GM21423 (cell line): ENCODE measurements around the gene IRX1.

Experiments used
- ATAC-seq: cut with Tn5 transposase; IDR thresholded peaks from one replicate; pipeline ENCODE4 v1.9.1; 2021; ENCODE audit warnings: mild to moderate bottlenecking, moderate library complexity; ENCODE audit not compliant: unreplicated experiment

IRX1 gene

GRCh38 chr5:3595006-3595961 lies at the start of gene IRX1:
TSS of gene IRX1 (plus strand) at chr5:3595832. CDS start at chr5:3596106, 274 bp downstream.
- no peak for ATAC-seq

- no peak for ATAC-seq
Observed at GRCh38 chr5:3546028-3546427, 49.6 kb upstream of the IRX1 start.

- no peak for ATAC-seq
Observed at GRCh38 chr5:3564116-3564515, 31.5 kb upstream of the IRX1 start.

GRCh38 chr5:3564827-3565518 lies 30.7 kb upstream of the IRX1 start:
- no peak for ATAC-seq

- ATAC-seq, result no peak
Observed at GRCh38 chr5:3584724-3585531, 10.7 kb upstream of the IRX1 start.

GRCh38 chr5:3590161-3590966 lies 5.3 kb upstream of the IRX1 start:
- no peak for ATAC-seq

- no peak for ATAC-seq
Observed at GRCh38 chr5:3590967-3591900, 4.4 kb upstream of the IRX1 start.

GRCh38 chr5:3592298-3592697 lies 3.3 kb upstream of the IRX1 start:
- ATAC-seq, result no peak

GRCh38 chr5:3593771-3594509 lies 1.7 kb upstream of the IRX1 start:
- no peak for ATAC-seq

GRCh38 chr5:3594510-3595005 lies 1.1 kb upstream of the IRX1 start:
- no peak for ATAC-seq

GRCh38 chr5:3596261-3596825 lies 711 bp downstream of the IRX1 start:
- no peak for ATAC-seq

GRCh38 chr5:3596857-3597166 lies 1.2 kb downstream of the IRX1 start:
- no peak for ATAC-seq

GRCh38 chr5:3597167-3598007 lies 1.8 kb downstream of the IRX1 start:
- no peak for ATAC-seq

GRCh38 chr5:3598207-3598606 lies 2.6 kb downstream of the IRX1 start:
- no peak for ATAC-seq

- ATAC-seq, result no peak
Observed at GRCh38 chr5:3598769-3599211, 3.2 kb downstream of the IRX1 start.

GRCh38 chr5:3599226-3600105 lies 3.8 kb downstream of the IRX1 start:
- ATAC-seq, result no peak
